ENCODE measurements around the gene NSRP1. TPM values are rescaled to one million over a fixed set of nuclear protein-coding genes. Genes with fewer than 3 reads are reported as not detected.

The NSRP1 gene
- total and polyA plus RNA-seq, 2 of the 4 experiments (the other 2 are of a cell fraction) = 3.4 to 14.2 TPM

DNA sequence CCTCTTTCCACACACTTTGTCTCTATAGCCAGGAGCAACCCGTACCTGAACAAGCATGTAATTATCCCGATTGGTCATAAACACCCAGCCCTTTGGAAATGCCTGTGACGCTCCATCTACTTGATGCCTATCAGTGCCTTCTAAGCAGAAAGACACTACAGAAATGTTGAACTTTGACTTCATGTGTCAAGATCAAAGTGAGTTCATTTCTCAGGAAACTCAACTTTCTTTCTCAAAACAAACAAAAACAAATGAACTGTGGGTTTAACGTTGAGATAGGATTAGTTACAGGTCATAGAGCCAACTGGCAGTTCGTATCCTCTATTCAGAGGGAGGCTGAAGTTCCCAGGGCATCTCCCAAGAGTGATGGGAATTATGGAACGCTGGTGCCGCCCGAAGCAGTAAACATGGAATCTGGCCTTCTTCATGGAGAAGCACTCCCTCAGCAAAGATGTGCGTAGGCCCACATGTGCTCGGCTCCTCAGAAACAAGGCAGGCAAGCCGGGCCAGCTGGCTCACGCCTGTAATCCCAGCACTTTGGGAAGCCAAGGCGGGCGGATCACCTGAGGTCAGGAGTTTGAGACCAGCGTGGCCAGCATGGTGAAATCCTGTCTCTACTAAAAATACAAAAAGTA is 109.4 kb downstream of the NSRP1 start:
- dilution Hi-C loops (cut with HindIII; ENCODE audit: low sequenced_read_pairs, unreplicated experiment) (no loop called here), intact Hi-C loops (cut with micrococcal nuclease) (no loop called here), in situ Hi-C loops (cut with MboI; ENCODE audit: low sequenced_read_pairs) (no loop called here)
- Histone ChIP-seq H2AK9ac (replicated peaks; ENCODE audit: low read depth, low read length, poor library complexity) (no peak overlapping the region), H3K18ac (ENCODE audit: low read depth, low read length) (no peak overlapping the region), H4K8ac (ENCODE audit: low read depth in 2 of 2, low read length in 2 of 2) (no peak overlapping the region), H3K36me3 (ENCODE audit: control insufficient read depth, insufficient read depth, low read length) (no peaks in the 10 kb centered on the region), H2BK20ac (ENCODE audit: low read depth, low read length) (no peak overlapping the region), H3K9me3 (ENCODE audit: control insufficient read depth, insufficient read depth, low read length) (no peaks in the 10 kb centered on the region), H3K4me2 (ENCODE audit: low read depth, low read length) (no peak overlapping the region), H3K4me1 (ENCODE audit: control insufficient read depth, insufficient read depth, low read length) (no peaks in the 10 kb centered on the region; the same call in 1 of the 2 replicates), H2BK120ac (ENCODE audit: low read depth, low read length) (no peak overlapping the region), H3K27me3 (ENCODE audit: control insufficient read depth, insufficient read depth, low read length) (peaks cover 49% of the 10 kb centered on the region), H3K14ac (replicated peaks; ENCODE audit: low read depth, low read length) (no peak overlapping the region), H3K9me1 (ENCODE audit: insufficient read depth, low read length) (0 out of 2 replicates have a peak, but pooled peaks cover 3% of the 10 kb centered on the region), H3K4ac (ENCODE audit: low read depth, low read length) (no peak overlapping the region), H3K9ac (ENCODE audit: low read depth, low read length) (no peak overlapping the region), H2AK5ac (ENCODE audit: low read depth, low read length) (no peak overlapping the region), H2AFZ (replicated peaks; ENCODE audit: low read length, poor library complexity) (no peak overlapping the region), H3K27ac (ENCODE audit: insufficient read depth, low read length) (no peak overlapping the region), H3K56ac (ENCODE audit: extremely low read depth, insufficient read depth, low read length) (no peak overlapping the region), H3K23ac (ENCODE audit: low read depth, low read length) (no peak overlapping the region), H2BK15ac (ENCODE audit: low read depth, low read length) (no peak overlapping the region), H4K91ac (ENCODE audit: insufficient read depth, low read depth, low read length) (no peak overlapping the region), H2BK5ac (ENCODE audit: low read depth, low read length, poor library complexity, severe bottlenecking) (no peak overlapping the region), H3K79me1 (ENCODE audit: low read depth in 1 of 2, low read length in 2 of 2) (no peaks in the 10 kb centered on the region), H4K20me1 (ENCODE audit: insufficient read depth, low read length) (no peaks in the 10 kb centered on the region), H3K4me3 (ENCODE audit: insufficient read depth, low read depth, low read length) (no peak overlapping the region), H4K5ac (ENCODE audit: low read depth, low read length) (no peak overlapping the region)
- ATAC-seq (ENCODE audit: low read depth) (no peak), DNase-seq (no peak)
- TF ChIP-seq RFX5 (IDR thresholded peaks at IDR 0.05; ENCODE audit: low read depth, low read length) (no peak), FOS (IDR thresholded peaks at IDR 0.05; ENCODE audit: low read depth, low read length) (no peak), POLR2A (IDR thresholded peaks at IDR 0.05; ENCODE audit: low read depth, low read length) (no peak), BHLHE40 (IDR thresholded peaks at IDR 0.05; ENCODE audit: low read depth, low read length) (no peak), NFE2L2 (IDR thresholded peaks at IDR 0.05; ENCODE audit: low read depth, low read length) (no peak), USF2 (IDR thresholded peaks at IDR 0.05; ENCODE audit: low read depth, low read length) (no peak), ELK1 (IDR thresholded peaks at IDR 0.05; ENCODE audit: borderline replicate concordance, low read depth, low read length) (no peak), CHD1 (IDR thresholded peaks at IDR 0.05; ENCODE audit: low read depth, low read length) (no peak), SMC3 (IDR thresholded peaks at IDR 0.05; ENCODE audit: low read depth, low read length) (no peak), MAFK (IDR thresholded peaks at IDR 0.05; ENCODE audit: low read depth, low read length) (no peak), CTCF (conservative IDR thresholded peaks at IDR 0.05; ENCODE audit: low read depth, low read length) (no peak), RAD21 (IDR thresholded peaks at IDR 0.05; ENCODE audit: low read length) (no peak), MXI1 (IDR thresholded peaks at IDR 0.05; ENCODE audit: borderline replicate concordance, low read depth, low read length) (no peak), MAZ (IDR thresholded peaks at IDR 0.05; ENCODE audit: borderline replicate concordance, low read depth, low read length) (no peak)
- ChIA-PET POLR2A (ENCODE audit: unreplicated experiment) (no interaction called here), CTCF (no interaction called here)
- BruUV-seq (replicated peaks) = no TSS peak
- 63% methylated on average over 4 of the region's 15 CpGs; no CpG with 5 or more reads in 1 of the 2 experiments for WGBS, 2 experiments (ENCODE audit: extremely low coverage in 2 of 2, insufficient read length in 1 of 2)

All from IMR-90 (cell line).